ENCODE measurements around the gene PA2G4.
"Not testable (repeated sequence)": the region's sequence is repeated elsewhere in the genome, so short reads cannot be mapped to it uniquely, and the experiment has no call there.

PA2G4 gene

GRCh38 chr12:56099787-56100186 is 4.6 kb upstream of the PA2G4 start:
- no peak for DNase-seq (ENCODE audit: low read depth in 2 of 2)

- no peak for DNase-seq (ENCODE audit: low read depth in 2 of 2)
These were observed 3.3 kb upstream of the PA2G4 start for GRCh38 chr12:56101045-56101444.

GRCh38 chr12:56102683-56103065 is 1.7 kb upstream of the PA2G4 start:
- DNase-seq (ENCODE audit: low read depth in 2 of 2): no peak

GRCh38 chr12:56103066-56103711 is 1.2 kb upstream of the PA2G4 start:
- no peak for DNase-seq (ENCODE audit: low read depth in 2 of 2)

- DNase-seq (ENCODE audit: low read depth in 2 of 2): no peak
These were observed 593 bp upstream of the PA2G4 start for GRCh38 chr12:56103823-56104108.

GRCh38 chr12:56104815-56105608 is 653 bp downstream of the PA2G4 start:
- DNase-seq (ENCODE audit: low read depth in 2 of 2): no peak

GRCh38 chr12:56105609-56105902 is 1.2 kb downstream of the PA2G4 start:
- DNase-seq (ENCODE audit: low read depth in 2 of 2): no peak

- DNase-seq (ENCODE audit: low read depth in 2 of 2): no peak
These were observed 2.9 kb downstream of the PA2G4 start for GRCh38 chr12:56107242-56107641.

GRCh38 chr12:56110571-56110970 is 6.2 kb downstream of the PA2G4 start:
- no peak for DNase-seq (ENCODE audit: low read depth in 2 of 2)

GRCh38 chr12:56114084-56114483 is 9.7 kb downstream of the PA2G4 start:
- DNase-seq (ENCODE audit: low read depth in 2 of 2): no peak

- no peak for DNase-seq (ENCODE audit: low read depth in 2 of 2)
These were observed 11.0 kb downstream of the PA2G4 start for GRCh38 chr12:56115329-56115728.

- DNase-seq (ENCODE audit: low read depth in 2 of 2): peak; percentile 83 to 89
These were observed 12.1 kb downstream of the PA2G4 start, which contains the start of gene RPL41 for GRCh38 chr12:56116267-56117081. TSS of gene RPL41 (plus strand) at chr12:56116633.

- DNase-seq (ENCODE audit: low read depth in 2 of 2): not testable (repeated sequence)
These were observed 12.8 kb downstream of the PA2G4 start for GRCh38 chr12:56117082-56117706.

GRCh38 chr12:56117778-56118687 is 13.7 kb downstream of the PA2G4 start, which contains the start of gene ZC3H10:
TSS of gene ZC3H10 (plus strand) at chr12:56118266. CDS start at chr12:56120563, 2,297 bp downstream.
- peak; percentile 94 to 96 for DNase-seq (ENCODE audit: low read depth in 2 of 2)

GRCh38 chr12:56118688-56119357 is 14.5 kb downstream of the PA2G4 start:
- DNase-seq (ENCODE audit: low read depth in 2 of 2): no peak

- peak in 1 of 2 donors; percentile 12 for DNase-seq (ENCODE audit: low read depth in 2 of 2)
These were observed 15.0 kb downstream of the PA2G4 start for GRCh38 chr12:56119361-56119796.

- no peak for DNase-seq (ENCODE audit: low read depth in 2 of 2)
These were observed 15.9 kb downstream of the PA2G4 start for GRCh38 chr12:56120158-56120846.

- DNase-seq (ENCODE audit: low read depth in 2 of 2): no peak
These were observed 17.0 kb downstream of the PA2G4 start for GRCh38 chr12:56121204-56121870.

GRCh38 chr12:56122637-56123036 is 18.3 kb downstream of the PA2G4 start:
- DNase-seq (ENCODE audit: low read depth in 2 of 2): no peak
